ENCODE measurements around the gene DCUN1D3.
"Not testable (repeated sequence)": the region's sequence is repeated elsewhere in the genome, so short reads cannot be mapped to it uniquely, and the experiment has no call there.

The DCUN1D3 gene

GRCh38 chr16:20818929-20819585, 81.1 kb downstream of the DCUN1D3 start:
- no peak for DNase-seq

- DNase-seq, result no peak
Observed at GRCh38 chr16:20814784-20815183, 85.4 kb downstream of the DCUN1D3 start.

GRCh38 chr16:20812510-20812909, 87.6 kb downstream of the DCUN1D3 start:
- no peak for DNase-seq

GRCh38 chr16:20811889-20812439, 88.2 kb downstream of the DCUN1D3 start:
- DNase-seq, result no peak

GRCh38 chr16:20807862-20808261, 92.3 kb downstream of the DCUN1D3 start:
- no peak for DNase-seq

GRCh38 chr16:20806168-20807050, 93.7 kb downstream of the DCUN1D3 start, which contains the start of the genes ERI2 and REXO5:
Gene ERI2 (minus strand): TSS chr16:20806472. CDS start chr16:20806430, 42 bp downstream.
Gene REXO5 (plus strand): TSS chr16:20806527. CDS start chr16:20806954, 427 bp downstream.
- DNase-seq, result peak; percentile 65 to 69

GRCh38 chr16:20805684-20806167, 94.4 kb downstream of the DCUN1D3 start:
- not testable (repeated sequence) for DNase-seq
